GM18507 (cell line): ENCODE data around the gene KRTAP19-8.

Experiments
- DNase-seq: peaks from one replicate; pipeline ENCODE4 v3.0.0; 2011; ENCODE audit warnings: low read depth; ENCODE audit not compliant: insufficient read length; ENCODE audit errors: extremely low spot score
- FAIRE-seq: peaks from 2 replicates; lab custom pipeline; 2011; peaks lifted over from hg19 to GRCh38; lab: Jason Lieb, UNC

Gene KRTAP19-8

DNA sequence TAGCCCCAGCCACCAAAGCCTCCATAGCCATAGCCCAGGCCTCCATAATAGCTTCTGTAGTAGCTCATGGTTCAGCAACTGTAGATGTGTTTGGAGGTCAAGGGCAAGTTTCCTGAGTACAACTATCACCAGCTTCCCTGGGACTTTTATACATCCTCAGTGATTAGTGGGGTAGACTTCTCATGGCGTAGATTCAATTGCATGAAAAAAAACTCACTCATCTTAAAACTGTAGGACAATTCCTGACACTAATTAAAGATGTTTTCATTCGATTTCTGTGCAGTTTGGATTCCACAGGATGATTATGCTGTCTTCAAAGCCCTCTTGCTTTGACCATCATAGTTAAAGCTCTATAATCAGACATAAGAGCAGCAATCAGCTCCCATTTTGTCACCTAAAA, at the start of gene KRTAP19-8:
TSS of gene KRTAP19-8 (minus strand) at position 101 of the 400 bp plus-strand sequence. CDS start at position 68, 33 bp downstream.
- DNase-seq (no peak), FAIRE-seq (no peak)

DNA sequence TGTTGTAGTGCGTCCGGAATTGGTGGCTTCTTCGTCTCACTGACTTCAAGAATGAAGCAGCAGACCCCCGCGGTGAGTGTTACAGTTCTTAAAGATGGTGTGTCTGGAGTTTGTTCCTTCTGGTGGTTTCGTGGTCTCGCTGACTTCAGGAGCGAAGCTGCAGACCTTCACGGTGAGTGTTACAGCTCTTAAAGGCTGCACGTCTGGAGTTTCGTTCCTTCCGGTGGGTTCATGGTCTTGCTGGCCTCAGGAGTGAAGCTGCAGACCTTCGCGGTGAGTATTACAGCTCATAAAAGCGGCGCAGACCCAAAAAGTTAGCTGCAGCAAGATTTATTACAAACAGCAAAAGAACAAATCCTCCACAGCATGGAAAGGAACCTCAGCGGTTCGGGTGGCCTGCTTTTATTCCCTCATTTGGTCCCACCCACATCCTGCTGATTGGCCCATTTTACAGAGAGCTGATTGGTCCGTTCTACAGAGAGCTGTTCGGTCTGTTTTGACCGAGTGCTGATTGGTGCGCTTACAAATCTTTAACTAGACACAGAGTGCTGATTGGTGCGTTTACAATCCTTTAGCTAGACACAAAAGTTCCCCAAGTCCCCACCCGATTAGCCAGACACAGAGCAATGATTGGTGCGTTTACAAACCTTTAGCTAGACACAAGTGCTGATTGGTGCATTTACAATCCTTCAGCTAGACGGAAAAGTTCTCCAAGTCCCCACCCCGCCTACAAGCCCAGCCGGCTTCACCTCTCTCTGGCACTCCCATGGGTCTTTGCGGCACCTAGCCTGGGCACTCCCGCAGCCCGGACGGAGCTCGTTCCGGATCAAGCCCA, 49.6 kb upstream of the KRTAP19-8 start:
- no peak for FAIRE-seq
- no peak for DNase-seq

DNA sequence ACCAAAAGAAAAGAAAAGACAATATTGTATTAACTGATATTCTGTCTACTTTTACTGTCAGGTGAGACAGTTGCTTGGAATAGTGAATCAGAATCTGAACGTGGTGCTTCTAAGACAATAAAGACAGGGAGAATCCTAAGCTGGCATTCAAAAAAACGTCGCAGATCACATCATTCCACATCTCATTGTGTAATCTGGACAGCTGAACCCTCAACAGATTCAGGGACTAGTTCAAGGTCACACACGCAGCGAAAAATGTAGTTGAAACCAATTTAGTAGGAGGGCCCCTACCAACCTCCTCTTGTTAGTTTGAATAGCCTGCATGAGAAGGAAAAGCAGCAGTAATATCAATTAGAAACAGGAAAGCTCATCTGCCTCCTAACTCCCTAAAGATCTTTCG, 46.4 kb upstream of the KRTAP19-8 start:
- no peak for FAIRE-seq

GRCh38 chr21:31078796-31079195, 40.5 kb upstream of the KRTAP19-8 start:
- FAIRE-seq, result peak; percentile 59

More for the DNA sequence above, 46.4 kb upstream of the KRTAP19-8 start:
- no peak for DNase-seq

DNA sequence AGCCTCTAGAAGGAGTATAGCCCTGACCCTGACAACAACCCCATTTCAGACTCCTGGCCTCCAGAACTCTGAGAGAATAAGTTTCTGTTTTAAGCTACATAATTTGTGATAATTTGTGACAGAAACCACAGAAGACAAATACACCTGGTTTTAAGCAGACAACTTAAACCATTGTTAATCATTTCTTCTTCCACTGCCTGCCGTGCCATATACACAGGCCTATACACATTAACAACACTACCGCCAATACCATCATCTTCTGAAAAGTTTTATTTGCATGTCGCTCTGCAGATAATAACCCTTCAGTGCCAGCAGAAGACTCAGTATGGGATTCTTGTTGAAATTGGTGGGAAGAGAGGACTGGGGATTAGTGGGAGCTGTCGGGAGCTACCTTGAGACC, 39.9 kb upstream of the KRTAP19-8 start:
- DNase-seq (no peak), FAIRE-seq (no peak)

More at GRCh38 chr21:31078796-31079195, 40.5 kb upstream of the KRTAP19-8 start:
- no peak for DNase-seq

DNA sequence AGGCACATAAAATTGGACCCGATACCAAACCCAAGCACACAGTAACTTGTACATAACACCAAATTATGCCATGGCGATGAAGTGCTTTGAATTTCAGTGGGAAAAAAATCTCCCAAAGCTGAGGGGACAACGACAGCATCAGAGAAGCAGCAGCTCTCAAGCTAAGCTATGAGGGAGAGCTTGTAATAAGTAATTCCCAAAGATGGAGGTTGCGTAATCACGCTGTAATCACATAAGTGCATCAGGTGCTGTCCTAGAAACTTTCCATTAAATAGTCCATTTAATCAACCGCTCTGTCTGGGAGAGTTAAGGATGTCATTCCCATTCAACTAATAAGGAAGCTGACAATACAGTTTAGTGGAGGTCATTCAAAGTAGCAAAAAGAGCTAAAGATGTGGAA, 37.6 kb upstream of the KRTAP19-8 start:
- DNase-seq (no peak), FAIRE-seq (no peak)

- no peak for FAIRE-seq
- DNase-seq, result no peak
Observed at GRCh38 chr21:31072533-31072932, 34.3 kb upstream of the KRTAP19-8 start.

- FAIRE-seq, result no peak
- no peak for DNase-seq
Observed at GRCh38 chr21:31064803-31065202, 26.5 kb upstream of the KRTAP19-8 start.

DNA sequence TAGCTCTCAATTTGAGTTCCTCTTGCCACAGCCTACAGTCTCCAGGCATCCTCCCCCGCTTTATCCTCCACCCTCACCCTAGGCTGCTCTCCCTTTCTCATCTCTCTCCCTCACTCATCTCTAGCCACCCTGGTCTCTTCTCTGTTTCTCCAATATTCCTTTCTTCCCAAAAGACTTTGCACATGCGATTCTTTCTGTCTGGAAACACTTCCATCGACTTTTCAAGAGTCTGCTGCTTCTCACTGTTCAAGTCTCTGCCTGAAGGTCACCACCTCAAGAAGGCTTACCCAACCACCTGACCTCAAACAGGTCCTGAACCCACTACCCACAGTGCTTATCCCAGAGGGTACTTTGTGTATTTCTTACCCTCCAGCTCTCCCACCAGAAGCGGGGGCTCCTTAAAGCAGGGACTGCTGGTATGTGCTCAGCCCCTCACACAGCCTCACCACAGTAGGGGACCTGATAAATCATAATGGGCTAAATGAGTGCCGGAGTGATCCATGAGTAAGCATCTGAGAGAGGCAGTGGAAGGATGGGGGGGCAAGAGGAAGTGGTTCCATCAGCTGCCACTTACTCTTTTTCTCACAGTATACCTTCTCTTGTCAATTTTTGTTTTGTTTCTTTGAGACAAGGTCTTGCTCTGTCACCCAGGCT, 14.3 kb upstream of the KRTAP19-8 start:
- DNase-seq (no peak), FAIRE-seq (no peak)

DNA sequence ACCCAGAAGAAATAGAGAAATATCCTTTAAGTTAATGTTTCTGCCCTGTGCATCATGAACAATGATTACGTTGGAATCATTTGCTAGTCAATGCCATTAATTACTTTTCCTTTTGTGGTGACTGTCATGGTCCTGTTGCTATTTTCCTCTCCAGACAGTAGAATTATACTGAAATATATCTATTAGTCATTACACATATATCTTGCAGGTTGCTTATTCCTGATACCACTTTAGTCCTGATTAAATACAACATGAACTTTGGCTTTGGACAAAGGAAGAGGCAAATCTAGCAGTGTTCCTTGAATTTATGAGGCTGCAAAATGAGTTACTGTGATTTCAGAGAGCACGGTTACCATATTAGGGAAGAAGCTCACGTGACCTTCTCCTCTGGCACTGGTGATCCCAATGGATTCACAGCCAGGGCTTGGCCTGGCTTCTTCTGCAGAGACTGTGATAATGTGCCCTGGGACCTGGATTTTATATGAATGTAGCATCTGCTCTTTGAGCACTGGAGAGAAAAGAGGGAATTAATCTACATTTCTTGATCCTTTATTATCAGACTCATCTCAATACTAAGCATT, 12.4 kb upstream of the KRTAP19-8 start:
- no peak for FAIRE-seq
- DNase-seq, result no peak

DNA sequence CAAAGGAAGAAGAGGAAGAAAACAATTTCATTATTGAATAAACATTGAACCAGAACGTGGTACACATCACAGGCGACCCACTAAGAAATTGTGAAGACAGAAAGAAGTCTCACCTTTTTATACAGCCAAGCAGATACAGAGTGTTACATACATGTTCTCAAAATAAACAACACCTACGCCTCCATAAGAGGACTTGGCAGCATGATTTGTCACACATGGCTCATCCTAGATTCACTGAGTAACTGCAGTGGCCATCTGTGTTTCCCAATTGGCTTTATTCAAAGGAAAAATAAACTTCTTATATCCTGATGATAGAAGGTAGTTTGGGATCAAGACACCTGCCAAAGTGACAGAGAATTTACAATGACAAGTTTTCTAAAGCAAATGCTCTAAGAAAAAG, 7.6 kb upstream of the KRTAP19-8 start:
- FAIRE-seq (no peak), DNase-seq (no peak)

- FAIRE-seq (no peak), DNase-seq (no peak)
Observed at GRCh38 chr21:31043471-31043870, 5.2 kb upstream of the KRTAP19-8 start.

GRCh38 chr21:31042080-31042464, 3.8 kb upstream of the KRTAP19-8 start:
- no peak for DNase-seq
- FAIRE-seq, result no peak

DNA sequence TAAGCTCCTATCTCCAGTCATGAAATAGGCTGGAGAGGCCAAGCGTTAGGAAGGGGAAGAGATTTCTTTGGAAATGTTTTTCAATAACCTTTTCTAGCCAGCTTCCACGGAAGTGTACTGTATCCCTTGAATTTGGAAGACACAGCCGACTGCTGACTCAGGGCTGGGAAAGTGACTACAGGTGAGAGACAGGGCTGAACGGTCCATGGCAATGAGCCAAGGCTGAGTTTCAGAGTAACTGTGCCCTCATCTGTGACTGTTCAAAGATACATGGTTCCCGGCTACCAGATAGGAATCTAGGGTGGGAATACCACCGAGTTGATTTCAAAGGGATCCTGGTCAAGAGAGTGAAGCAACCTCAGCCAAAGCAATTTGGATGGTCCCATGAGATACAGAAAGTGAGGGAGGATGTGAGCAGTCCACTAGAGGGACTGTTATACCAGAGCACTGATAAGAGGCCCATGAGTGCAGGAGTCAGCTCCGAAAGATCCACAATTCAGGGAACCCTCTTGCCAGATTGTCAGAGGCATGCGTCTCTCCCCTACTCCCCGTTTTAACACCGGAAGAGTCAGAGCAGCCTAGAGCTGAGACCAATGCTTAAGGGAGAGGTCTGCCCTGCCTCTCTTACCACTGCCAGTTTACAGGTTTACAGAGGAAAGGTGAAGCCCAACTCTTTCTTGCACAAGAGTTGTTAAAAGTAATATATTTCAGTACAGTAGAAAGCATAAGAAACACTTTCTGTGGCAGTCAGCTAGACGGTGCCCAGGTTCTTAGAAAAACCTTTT, 3.2 kb upstream of the KRTAP19-8 start:
- DNase-seq (no peak), FAIRE-seq (peak; percentile 58)

DNA sequence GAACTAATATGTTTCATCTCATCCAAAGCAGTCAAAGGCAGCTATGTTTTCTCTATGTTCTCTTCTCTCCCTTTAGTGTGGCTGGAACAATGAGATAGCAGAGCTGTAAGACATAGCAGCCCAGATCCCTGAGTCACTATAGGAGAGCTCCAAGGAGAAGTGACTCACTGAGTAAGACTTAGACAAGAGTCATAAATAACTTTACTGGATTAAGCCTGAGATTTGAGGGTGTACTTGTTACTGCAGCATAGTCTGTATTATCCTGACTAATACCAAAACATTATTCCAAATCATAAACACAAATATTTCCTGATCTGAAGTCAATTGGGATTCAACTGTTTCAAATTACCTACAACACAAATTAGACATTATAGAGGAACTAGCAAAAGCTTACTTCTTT, 3.9 kb downstream of the KRTAP19-8 start:
- FAIRE-seq (no peak), DNase-seq (no peak)

DNA sequence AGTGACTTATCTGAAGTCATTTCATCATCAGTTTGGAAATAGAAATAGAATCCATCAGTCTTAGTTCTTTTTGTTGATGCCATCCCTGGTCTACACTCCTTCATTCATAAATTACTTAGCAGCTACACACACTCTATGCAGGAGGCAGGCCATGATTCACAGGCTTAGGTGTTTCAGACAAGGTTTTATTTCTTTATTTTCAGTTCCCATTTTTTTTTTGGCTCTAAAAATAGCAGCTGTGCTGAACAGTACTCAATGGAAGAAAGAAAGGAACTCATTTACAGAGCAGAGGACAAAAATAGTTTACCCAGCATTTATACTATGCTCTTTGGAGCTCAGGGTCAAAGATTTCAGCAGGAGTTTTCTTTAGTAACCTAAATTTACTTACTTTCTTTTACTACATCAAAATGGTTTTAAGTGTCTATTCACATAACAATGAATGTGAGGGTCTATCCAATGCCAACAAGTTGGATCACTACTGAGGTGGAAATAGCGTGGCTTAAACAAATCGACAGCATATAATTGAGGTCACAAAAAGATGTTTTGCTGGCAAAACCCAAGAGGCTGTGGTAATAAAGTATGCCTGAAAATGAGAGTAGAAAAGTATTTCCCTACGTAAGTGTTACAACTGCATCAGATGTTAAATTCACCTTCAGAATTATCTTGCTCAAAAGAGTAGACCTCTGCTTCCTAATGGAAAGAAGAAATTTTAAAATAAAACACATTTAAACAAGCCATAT, 7.7 kb downstream of the KRTAP19-8 start:
- DNase-seq, result no peak
- FAIRE-seq, result peak; percentile 50

DNA sequence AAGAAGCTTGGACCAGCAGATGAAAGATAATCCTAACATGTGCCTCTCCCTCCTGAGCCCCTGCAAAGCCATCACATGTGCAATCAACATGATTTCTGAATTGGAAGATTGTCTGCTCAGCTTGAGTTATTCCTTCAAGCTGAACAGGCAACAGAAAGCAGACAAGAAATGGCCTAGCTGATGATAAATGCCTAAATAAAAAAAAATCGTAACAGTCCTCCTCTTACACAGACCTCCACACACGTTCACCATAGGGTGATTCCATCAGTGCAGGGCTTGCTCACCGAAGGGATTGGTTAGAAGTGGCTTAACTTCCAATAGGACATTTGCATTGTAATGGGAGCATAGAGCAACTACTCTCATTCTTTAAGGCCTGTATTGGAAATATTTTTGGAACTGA, 14.6 kb downstream of the KRTAP19-8 start:
- no peak for DNase-seq
- no peak for FAIRE-seq

DNA sequence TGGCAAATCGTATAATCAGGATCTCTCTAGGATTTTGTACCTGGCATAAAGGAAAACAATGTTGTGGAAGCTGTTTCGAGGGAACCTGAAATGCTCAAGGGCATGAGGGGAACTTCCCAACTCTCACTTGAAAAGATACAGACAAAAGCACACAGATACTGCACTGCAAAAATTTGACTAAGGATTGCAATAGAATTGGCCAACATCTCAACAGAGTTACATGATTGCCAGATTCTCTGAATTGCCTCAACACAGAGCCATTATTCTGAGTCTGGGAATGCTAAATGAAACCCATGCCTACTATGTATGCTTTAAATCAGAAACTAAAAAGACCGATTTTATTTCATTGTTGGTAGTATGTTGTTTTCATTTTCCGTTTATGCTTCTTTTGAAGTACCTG, 16.0 kb downstream of the KRTAP19-8 start:
- FAIRE-seq, result no peak
- no peak for DNase-seq

DNA sequence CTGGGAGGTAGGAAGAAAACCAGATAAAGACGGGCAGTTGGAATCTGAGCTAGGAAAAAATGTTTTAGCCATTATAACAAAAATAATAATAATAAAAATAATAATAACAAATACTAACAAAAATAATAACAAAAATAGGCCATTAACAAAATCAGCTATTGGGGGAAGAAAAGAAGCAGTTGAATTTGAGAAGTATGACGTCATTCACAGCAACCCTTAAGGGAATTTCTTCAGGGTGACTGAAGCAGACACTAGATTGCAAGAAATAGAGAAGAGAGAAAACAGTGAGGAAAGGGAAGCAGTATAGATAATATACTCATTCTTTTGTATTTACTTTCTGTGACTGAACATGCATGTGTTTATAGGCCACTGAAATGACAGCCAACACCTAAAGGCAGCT, 20.0 kb downstream of the KRTAP19-8 start:
- no peak for FAIRE-seq

More for the DNA sequence above, 20.0 kb downstream of the KRTAP19-8 start:
- DNase-seq, result no peak
